Glutamatergic neuron (in vitro differentiated cells): ENCODE data around the gene TCP11L2. TPM values are rescaled to one million over a fixed set of nuclear protein-coding genes. Genes with fewer than 3 reads are reported as not detected.

Experiments used
- DNase-seq: peaks from one replicate; pipeline ENCODE4 v3.0.0; 2022
- H3K27ac Mint-ChIP-seq: one replicate; pipeline ENCODE4 v1.8.0; 2020; ENCODE audit warnings: mild to moderate bottlenecking, mixed read lengths, inconsistent platforms; ENCODE audit not compliant: unreplicated experiment
- H3K27me3 Mint-ChIP-seq: one replicate; pipeline ENCODE4 v1.8.0; 2020; ENCODE audit warnings: mild to moderate bottlenecking, moderate library complexity, mixed read lengths, inconsistent platforms; ENCODE audit not compliant: unreplicated experiment
- H3K36me3 Mint-ChIP-seq: one replicate; pipeline ENCODE4 v1.8.0; 2020; ENCODE audit warnings: mild to moderate bottlenecking, mixed read lengths, inconsistent platforms; ENCODE audit not compliant: unreplicated experiment
- H3K4me1 Mint-ChIP-seq: one replicate; pipeline ENCODE4 v1.8.0; 2020; ENCODE audit warnings: mild to moderate bottlenecking, low read depth, mixed read lengths, inconsistent platforms; ENCODE audit not compliant: unreplicated experiment
- H3K4me3 Mint-ChIP-seq: one replicate; pipeline ENCODE4 v1.8.0; 2020; ENCODE audit warnings: mild to moderate bottlenecking, mixed read lengths, inconsistent platforms; ENCODE audit not compliant: unreplicated experiment
- H3K9me3 Mint-ChIP-seq: one replicate; pipeline ENCODE4 v1.8.0; 2020; ENCODE audit warnings: mild to moderate bottlenecking, moderate library complexity, mixed read lengths, inconsistent platforms; ENCODE audit not compliant: unreplicated experiment
- CTCF ChIP-seq: fragments of 200-600 bp; sonication (generic); IDR thresholded peaks from one replicate; pipeline ENCODE4 v1.5.0; 2021; ENCODE audit not compliant: partially characterized antibody, unreplicated experiment
- total RNA-seq: library from RNA; stranded (reverse); fragmentation: NEBNext Ultra II Directional; extraction: Animal tissue kit (Norgen Biotek cat#: 25700); gene quantifications from one replicate; pipeline ENCODE4 v1.2.1, GENCODE V29; 2021; ENCODE audit not compliant: unreplicated experiment

TCP11L2 gene
- total RNA-seq, 1 donor from 2014 or later = 17.1 TPM

DNA sequence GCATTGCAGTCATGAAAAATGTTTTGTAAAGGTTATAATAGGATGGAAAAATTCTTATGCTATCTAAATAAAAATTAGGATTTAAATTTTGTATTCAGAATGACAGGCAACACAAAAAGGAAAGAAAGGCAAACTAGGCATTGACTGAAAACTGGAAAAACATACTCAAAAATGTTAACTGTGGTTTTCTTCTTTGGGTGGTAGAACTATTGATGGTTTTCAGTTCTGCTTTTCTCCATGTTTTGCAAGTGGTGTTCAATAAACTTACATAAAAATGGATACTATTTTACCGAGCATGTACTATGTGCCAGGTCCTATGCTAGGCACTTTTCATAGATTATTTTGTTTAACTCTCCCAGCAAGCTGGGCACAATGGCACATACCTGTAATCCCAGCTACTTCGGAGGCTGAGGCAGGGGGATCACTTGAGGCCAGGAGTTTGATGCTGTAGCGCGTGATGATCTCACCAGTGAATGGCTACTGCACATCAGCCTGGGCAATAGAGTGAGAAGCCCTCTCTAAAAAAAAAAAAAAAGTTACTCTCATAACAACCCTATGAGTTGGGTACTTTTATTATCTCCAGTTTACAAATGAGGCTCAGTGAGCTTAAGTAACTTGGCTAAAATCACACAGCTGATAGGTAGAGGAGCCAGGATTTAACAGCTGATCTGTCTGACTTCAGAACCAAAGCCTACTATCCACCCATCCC, 26.3 kb upstream of the TCP11L2 start:
- Mint-ChIP-seq H3K9me3 (no peaks in the 10 kb centered on the region), H3K4me3 (no peak overlapping the region), H3K27ac (no peak overlapping the region), H3K4me1 (no peaks in the 10 kb centered on the region), H3K36me3 (no peaks in the 10 kb centered on the region), H3K27me3 (peaks cover 2% of the 10 kb centered on the region)
- no peak for TF ChIP-seq CTCF
- no peak for DNase-seq

- Mint-ChIP-seq H3K27ac (no peak overlapping the region), H3K9me3 (no peaks in the 10 kb centered on the region), H3K4me3 (no peak overlapping the region), H3K27me3 (no peaks in the 10 kb centered on the region), H3K36me3 (peaks cover 4% of the 10 kb centered on the region), H3K4me1 (no peaks in the 10 kb centered on the region)
- DNase-seq = no peak
- no peak for TF ChIP-seq CTCF
These were observed 22.4 kb upstream of the TCP11L2 start for GRCh38 chr12:106280106-106280505.

DNA sequence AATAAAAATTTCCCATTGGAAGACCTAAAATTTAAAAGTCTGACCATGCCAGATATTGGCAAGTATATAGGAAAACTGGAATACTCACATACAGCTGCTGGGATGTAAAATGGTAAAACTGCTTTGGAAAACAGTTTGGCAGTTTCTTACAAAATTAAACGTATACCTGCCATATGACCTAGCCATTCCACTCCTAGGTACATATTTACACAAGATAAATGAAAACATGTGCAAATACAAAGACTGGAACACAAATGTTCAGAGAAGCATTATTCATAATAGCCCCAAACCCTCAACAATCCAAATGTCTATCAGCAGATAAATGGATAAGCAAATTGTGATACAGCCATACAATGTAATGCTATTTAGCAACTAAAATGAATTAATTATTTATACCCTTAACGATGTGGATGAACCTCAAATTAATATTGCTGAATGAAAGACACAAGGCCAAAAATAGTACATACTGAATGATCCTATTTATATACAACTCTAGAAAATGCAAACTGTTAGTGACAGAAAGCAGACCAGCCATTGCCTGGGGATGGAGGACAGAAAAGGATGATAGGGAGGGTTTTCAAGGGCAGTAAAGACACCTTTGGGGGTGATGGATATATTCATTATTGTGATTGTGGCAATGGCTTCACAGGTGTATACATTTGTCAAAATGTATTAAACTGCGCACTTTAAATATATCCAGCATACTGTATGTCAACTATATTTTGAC, 21.3 kb upstream of the TCP11L2 start:
- no peaks in the 10 kb centered on the region for H3K9me3 Mint-ChIP-seq
- H3K27me3 Mint-ChIP-seq = peaks cover 2% of the 10 kb centered on the region
- DNase-seq = no peak
- TF ChIP-seq CTCF = no peak
- no peak overlapping the region for H3K27ac Mint-ChIP-seq
- no peak overlapping the region for H3K4me3 Mint-ChIP-seq
- H3K36me3 Mint-ChIP-seq = peaks cover 4% of the 10 kb centered on the region
- no peaks in the 10 kb centered on the region for H3K4me1 Mint-ChIP-seq

- peaks cover 4% of the 10 kb centered on the region for H3K36me3 Mint-ChIP-seq
- H3K4me3 Mint-ChIP-seq = no peak overlapping the region
- TF ChIP-seq CTCF = no peak
- H3K27ac Mint-ChIP-seq = no peak overlapping the region
- peaks cover 2% of the 10 kb centered on the region for H3K27me3 Mint-ChIP-seq
- no peaks in the 10 kb centered on the region for H3K9me3 Mint-ChIP-seq
- no peak for DNase-seq
- H3K4me1 Mint-ChIP-seq = no peaks in the 10 kb centered on the region
These were observed 20.7 kb upstream of the TCP11L2 start for GRCh38 chr12:106281804-106282203.
